GM19395 (cell line): Measurements from ENCODE around the gene NYAP2.

Source experiments
- ATAC-seq: cut with Tn5 transposase; IDR thresholded peaks from one replicate; pipeline ENCODE4 v1.9.1; 2021; ENCODE audit warnings: mild to moderate bottlenecking, moderate library complexity; ENCODE audit not compliant: unreplicated experiment

Gene NYAP2

GRCh38 chr2:225543626-225544025 lies 144.1 kb downstream of the NYAP2 start:
- no peak for ATAC-seq

DNA sequence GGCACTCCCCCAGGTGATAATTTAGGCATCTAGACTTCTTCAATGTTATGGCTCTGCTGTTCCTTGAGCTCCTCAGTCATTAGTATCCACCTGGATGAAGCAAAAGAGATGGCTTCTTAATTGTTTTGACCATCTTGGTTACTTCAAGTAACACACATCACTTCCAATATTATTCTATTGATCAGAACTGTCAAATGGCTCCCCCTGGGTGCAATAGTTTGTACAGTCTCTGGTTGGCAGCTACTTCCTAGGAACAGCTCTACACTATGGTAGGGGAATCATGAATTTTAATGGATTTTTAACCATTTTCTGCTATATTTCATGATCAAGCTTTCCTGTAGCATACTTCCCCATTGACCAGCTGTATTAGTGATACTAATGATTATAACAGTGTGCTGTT lies 157.0 kb downstream of the NYAP2 start:
- ATAC-seq: no peak

GRCh38 chr2:225558399-225559071 lies 159.0 kb downstream of the NYAP2 start:
- no peak for ATAC-seq

GRCh38 chr2:225559072-225559415 lies 159.5 kb downstream of the NYAP2 start:
- ATAC-seq: no peak

DNA sequence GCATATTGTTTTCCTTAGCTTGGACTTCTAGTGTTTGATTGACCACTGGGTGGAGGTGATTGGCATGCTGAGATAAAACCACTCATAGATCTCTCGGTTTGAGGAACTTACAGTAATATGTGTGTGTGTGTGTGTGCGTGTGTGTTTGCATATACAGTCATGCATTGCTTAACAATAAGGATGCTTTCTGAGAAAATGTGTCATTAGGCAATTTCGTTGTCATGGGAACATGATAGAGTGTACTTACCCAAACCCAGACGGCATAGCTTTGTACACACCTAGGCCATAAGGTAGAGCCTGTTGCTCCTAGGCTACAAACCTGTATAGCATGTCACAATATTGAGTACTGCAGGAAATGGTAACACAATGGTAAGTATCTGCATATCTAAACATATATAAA lies 167.3 kb downstream of the NYAP2 start:
- ATAC-seq: no peak

DNA sequence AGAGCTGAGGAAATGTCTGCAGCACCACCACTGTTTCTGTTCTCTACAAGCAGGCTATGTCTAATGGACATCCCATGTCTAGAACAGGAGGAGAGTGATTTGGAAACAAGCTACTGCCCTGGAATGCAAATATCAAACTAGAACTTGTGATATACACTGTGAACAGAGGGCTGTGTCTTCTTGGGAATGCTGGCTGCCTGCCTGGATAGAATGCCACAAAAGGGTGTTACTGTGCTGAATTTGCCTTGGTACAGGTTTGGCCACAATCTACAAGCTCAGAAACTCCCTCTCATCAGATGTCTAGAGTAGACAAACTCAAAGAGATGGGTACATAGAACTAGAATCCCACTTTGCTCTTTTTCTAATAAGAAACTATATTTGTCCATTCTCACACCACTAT lies 170.5 kb downstream of the NYAP2 start:
- no peak for ATAC-seq

DNA sequence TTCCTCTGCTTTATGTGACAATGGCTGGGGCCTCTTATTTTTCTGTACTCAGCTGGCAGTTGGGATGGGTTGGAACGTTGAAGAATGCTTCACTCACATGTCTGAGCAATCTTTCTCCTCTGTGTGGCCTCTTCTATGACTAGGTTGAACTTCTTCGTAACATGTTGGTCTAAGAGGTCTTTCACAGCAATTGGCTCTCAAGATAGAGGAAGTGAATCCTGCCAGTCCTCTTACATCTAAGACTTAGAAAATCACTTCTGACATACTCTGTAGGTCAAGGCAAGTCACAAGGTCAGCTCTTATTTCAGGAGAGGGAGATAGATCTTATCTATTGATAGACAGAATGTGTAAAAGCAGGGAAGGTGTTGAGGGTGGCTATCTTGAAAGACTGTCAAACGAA lies 174.1 kb downstream of the NYAP2 start:
- ATAC-seq: no peak

DNA sequence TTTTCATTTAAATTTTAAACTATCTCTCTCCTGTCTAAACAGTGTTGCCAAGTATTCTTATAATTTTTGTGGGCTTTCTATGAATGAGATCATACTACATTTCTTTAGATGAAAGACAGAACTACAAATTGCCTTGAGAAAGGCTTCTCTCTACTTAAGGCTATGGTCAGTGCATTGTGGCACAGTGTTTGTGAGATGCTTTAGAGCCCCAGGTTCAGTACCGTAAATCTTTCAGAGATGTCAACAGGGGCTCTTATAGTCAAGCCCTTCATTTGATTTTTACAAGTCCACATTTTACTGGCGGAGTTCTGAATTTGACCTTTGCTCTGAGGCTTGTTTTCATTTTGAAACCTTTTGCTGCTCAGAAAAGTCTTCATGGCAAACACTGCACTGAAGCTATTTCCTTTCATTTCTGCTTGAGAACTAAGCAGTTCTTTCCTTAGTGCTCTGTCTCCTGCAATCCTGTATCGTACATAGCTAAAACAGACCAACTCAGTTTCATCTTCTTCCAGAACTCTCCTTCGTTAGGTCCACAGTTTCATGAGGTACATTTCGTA lies 175.2 kb downstream of the NYAP2 start:
- no peak for ATAC-seq

DNA sequence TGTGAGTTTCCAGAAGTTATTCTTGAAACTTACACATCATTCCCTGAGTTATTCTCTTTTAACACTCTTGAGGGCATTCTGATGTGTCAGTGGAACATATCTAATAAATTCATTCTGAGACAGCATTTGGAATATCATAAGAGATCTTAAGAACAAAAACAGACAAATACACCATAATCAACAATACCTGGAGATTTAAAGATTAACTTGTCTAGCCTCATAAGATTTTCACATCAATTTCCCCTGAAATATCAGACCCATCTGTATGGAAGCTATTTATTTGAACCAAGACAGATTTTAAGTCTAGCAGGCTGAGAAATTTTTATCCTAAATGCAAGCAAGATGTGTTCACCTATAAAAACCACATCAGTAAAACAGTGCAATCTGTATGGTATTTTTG lies 181.6 kb downstream of the NYAP2 start:
- ATAC-seq: no peak

GRCh38 chr2:225581906-225582305 lies 182.4 kb downstream of the NYAP2 start:
- ATAC-seq: no peak

GRCh38 chr2:225582355-225583116 lies 183.0 kb downstream of the NYAP2 start:
- no peak for ATAC-seq

DNA sequence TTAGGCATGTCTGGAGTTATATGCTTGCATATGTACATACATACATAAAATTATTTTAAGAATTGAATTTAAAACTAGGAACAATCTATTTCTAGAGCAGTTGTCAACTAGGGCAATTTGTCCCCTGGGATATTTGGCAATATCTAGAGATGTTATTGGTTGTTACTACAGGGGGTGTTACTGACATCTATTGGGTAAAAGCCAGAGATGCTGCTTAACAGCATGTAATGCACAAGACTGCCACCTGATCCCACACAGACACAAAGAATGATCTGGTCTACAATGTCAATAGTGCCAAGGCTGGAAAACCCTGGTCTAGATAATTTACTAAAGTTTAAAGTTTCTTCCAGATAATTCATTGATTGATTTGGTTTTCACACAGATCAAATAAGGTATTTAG lies 185.3 kb downstream of the NYAP2 start:
- no peak for ATAC-seq

DNA sequence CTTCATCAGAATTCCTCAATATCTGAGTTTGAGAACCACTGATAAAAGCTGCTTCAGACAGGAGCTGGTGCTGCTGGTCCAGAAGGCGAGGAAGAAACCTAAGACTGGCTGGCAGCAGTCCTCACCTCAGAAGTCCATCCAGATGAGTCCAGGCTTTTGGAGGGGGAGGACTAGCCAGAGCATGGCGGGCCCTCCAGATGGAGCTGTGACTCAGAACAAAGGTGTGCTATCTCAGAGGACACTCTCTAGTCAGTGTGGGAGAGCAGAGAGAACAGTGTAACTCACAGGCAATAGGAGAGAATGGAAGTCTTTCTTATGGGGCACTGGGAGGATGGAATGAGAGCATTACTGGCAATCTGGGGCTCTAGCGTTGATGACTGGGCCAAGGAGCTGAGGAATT lies 191.4 kb downstream of the NYAP2 start:
- ATAC-seq: no peak

DNA sequence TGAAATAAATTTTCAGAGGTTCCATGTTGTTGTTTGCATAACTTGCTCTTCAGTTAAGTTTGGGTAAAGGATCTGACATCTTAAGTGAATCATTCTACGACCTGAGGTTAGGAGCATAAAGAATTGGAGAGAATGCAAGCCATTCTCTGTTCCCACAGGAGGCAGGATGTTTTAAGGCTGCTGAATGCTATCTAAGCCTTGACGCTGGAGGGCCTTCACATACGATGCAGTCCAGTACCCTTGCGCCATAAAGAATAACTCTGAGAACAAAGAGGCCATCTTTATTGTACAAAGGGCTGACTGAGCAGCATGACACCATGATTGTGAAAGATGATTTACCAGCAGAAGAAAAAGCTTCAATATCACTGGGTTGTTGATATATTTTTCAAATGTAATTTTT lies 198.4 kb downstream of the NYAP2 start:
- ATAC-seq: no peak

GRCh38 chr2:225598426-225598825 lies 198.9 kb downstream of the NYAP2 start:
- ATAC-seq: no peak

DNA sequence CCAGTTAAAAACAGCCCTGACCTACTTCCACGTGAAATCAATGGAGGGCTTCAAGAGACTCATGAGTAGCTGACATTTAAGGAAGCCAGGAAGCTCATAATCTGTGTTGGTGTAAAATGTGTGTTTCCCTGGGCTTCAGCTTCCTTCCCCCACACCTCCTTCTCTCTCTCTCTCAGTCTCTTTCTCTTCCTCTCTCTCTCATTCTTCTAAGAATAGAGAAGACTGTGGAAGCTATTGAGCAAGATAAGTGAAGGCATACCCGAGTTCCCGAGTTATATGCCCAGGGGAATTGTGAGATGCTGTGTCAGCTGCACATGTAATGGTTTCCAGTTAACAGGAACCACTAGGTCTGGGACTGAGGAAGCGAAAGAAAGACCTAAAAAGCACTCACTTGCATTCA lies 199.4 kb downstream of the NYAP2 start:
- no peak for ATAC-seq

- ATAC-seq: no peak
These were observed 200.3 kb downstream of the NYAP2 start for GRCh38 chr2:225599856-225600255.

DNA sequence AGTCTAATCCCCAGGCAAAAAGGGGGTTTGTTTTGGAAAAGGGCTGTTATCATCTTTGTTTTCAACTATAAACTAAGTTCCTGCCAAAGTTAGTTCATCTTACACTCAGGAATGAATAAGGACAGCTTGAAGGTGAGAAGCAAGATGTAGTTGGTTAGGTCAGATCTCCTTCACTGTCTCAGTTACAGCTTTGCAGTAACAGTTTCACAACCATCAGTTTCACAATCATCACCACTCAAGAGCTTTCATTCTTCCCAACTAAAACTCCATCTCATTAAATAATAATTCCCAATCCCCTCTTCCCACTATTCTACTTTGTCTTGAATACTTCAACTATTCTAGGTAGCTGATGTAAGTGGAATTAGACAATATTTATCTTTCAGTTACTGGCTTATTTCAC lies 200.9 kb downstream of the NYAP2 start:
- peak; percentile 64 for ATAC-seq

DNA sequence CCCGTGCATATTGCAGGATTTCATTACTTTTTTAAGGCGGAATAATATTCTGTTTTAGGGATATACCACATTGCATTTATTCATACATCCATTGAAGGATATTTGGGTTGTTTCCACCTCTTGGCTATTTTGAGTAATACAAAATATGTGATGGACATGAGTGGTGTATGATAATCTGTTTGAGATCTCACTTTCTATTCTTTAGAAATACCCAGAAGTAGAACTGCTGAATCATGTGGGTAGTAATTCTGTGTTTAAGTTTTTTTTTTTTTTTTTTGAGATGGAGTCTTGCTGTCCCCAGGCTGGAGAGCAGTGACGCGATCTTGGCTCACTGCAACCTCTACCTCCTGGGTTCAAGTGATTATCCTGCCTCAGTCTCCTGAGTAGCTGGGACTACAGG lies 201.4 kb downstream of the NYAP2 start:
- ATAC-seq: peak; percentile 55

DNA sequence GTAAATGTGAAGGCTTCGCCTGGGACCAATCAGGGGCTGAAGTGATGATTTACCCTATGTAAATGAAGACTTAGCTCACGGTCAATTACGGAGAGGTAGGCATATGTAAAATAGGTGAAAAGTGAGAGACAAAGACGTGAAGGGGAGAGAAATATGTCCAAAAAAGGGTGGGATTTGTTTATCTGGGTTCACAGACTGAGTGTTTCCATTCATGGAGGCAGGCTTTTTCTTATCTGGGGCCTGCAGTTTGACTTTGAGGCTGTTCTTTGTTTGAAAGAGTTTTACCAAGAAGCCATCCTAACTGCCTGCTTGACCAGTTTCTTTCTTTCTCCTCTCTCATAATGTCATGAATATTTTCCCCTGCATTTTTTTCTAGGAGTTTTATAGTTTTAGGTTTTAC lies 202.7 kb downstream of the NYAP2 start:
- no peak for ATAC-seq

GRCh38 chr2:225608136-225608535 lies 208.6 kb downstream of the NYAP2 start:
- ATAC-seq: no peak

DNA sequence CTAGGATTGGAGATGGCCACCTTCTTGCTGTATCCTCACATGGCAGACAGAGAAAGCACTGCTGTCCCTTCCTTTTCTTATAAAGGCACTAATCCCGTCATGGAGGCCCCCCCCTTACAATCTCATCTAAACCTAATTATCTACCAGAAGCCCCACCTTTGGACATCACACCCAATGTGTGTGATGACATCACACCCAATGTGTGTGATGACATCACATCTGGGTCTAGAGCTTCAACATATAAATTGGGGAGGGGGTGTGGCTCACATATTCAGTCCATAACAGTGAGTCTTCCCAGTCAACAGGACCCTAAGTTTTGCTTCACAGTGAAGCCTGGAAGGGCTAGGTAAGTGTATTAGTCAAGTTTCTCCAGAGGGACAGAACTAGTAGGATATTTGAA lies 213.1 kb downstream of the NYAP2 start:
- no peak for ATAC-seq
